AG08395 (cell line): Measurements from ENCODE around the gene FAM3C.

Experiments used
- DNase-seq: peaks from one replicate; pipeline ENCODE4 v3.0.0; 2012; ENCODE audit warnings: mixed read lengths, low spot score

FAM3C gene

GRCh38 chr7:121376979-121377378 lies 19.1 kb downstream of the FAM3C start:
- no peak for DNase-seq

- DNase-seq = no peak
Observed at GRCh38 chr7:121373177-121373576, 22.9 kb downstream of the FAM3C start.

GRCh38 chr7:121372376-121373010 lies 23.6 kb downstream of the FAM3C start:
- DNase-seq = peak; percentile 11

GRCh38 chr7:121371883-121372282 lies 24.2 kb downstream of the FAM3C start:
- no peak for DNase-seq

- DNase-seq = no peak
Observed at GRCh38 chr7:121371367-121371766, 24.7 kb downstream of the FAM3C start.

- no peak for DNase-seq
Observed at GRCh38 chr7:121369462-121369861, 26.6 kb downstream of the FAM3C start.

- peak; percentile 43 for DNase-seq
Observed at GRCh38 chr7:121366852-121367431, 29.2 kb downstream of the FAM3C start.

GRCh38 chr7:121360564-121360963 lies 35.5 kb downstream of the FAM3C start:
- DNase-seq = no peak

GRCh38 chr7:121355574-121355973 lies 40.5 kb downstream of the FAM3C start:
- DNase-seq = no peak

- no peak for DNase-seq
Observed at GRCh38 chr7:121352323-121352722, 43.8 kb downstream of the FAM3C start.

- DNase-seq = no peak
Observed at GRCh38 chr7:121351682-121352081, 44.4 kb downstream of the FAM3C start.

GRCh38 chr7:121344497-121344896 lies 51.6 kb downstream of the FAM3C start:
- DNase-seq = no peak

GRCh38 chr7:121344093-121344492 lies 52.0 kb downstream of the FAM3C start:
- no peak for DNase-seq

- DNase-seq = no peak
Observed at GRCh38 chr7:121343302-121343701, 52.8 kb downstream of the FAM3C start.

GRCh38 chr7:121342631-121343030 lies 53.5 kb downstream of the FAM3C start:
- no peak for DNase-seq

- no peak for DNase-seq
Observed at GRCh38 chr7:121341933-121342332, 54.2 kb downstream of the FAM3C start.

GRCh38 chr7:121339082-121339481 lies 57.0 kb downstream of the FAM3C start:
- DNase-seq = no peak

- DNase-seq = no peak
Observed at GRCh38 chr7:121337398-121337797, 58.7 kb downstream of the FAM3C start.

GRCh38 chr7:121336579-121336978 lies 59.5 kb downstream of the FAM3C start:
- DNase-seq = peak; percentile 13

GRCh38 chr7:121334875-121335648 lies 61.0 kb downstream of the FAM3C start:
- peak; percentile 39 for DNase-seq

GRCh38 chr7:121334376-121334775 lies 61.7 kb downstream of the FAM3C start:
- DNase-seq = no peak

GRCh38 chr7:121331574-121331973 lies 64.5 kb downstream of the FAM3C start:
- DNase-seq = no peak

- DNase-seq = no peak
Observed at GRCh38 chr7:121331048-121331447, 65.1 kb downstream of the FAM3C start.
